ENCODE measurements around the gene CLK2. TPM values are rescaled to one million over a fixed set of nuclear protein-coding genes. Genes with fewer than 3 reads are reported as not detected.
"Not testable (repeated sequence)": the region's sequence is repeated elsewhere in the genome, so short reads cannot be mapped to it uniquely, and the experiment has no call there.

Gene CLK2
- total RNA-seq, 1 experiment from 2014 or later = 43.9 TPM

- Histone ChIP-seq H3K27ac (no peak overlapping the region), H3K36me3 (ENCODE audit: low read depth) (no peaks in the 10 kb centered on the region), H3K4me1 (replicated peaks; ENCODE audit: insufficient read depth) (no peaks in the 10 kb centered on the region), H3K79me2 (ENCODE audit: low read depth) (no peaks in the 10 kb centered on the region), H3K9me3 (ENCODE audit: insufficient read depth, low read depth) (no peaks in the 10 kb centered on the region), H3K4me2 (no peak overlapping the region), H3K27me3 (ENCODE audit: insufficient read depth, low read depth) (no peaks in the 10 kb centered on the region), H3K4me3 (no peak overlapping the region), H3F3A (ENCODE audit: insufficient read depth, low read depth) (no peaks in the 10 kb centered on the region), H2AFZ (no peak overlapping the region), H4K20me1 (ENCODE audit: insufficient read depth) (no peaks in the 10 kb centered on the region), H3K9me2 (ENCODE audit: insufficient read depth) (no peaks in the 10 kb centered on the region)
- no TSS peak for BruUV-seq (replicated peaks)
- DNase-seq = no peak
- ChIA-PET CTCF (no interaction called here), POLR2A (ENCODE audit: unreplicated experiment) (no interaction called here)
- intact Hi-C loops (cut with micrococcal nuclease; ENCODE audit: unreplicated experiment) = no loop called here
- TF ChIP-seq, protein P1, sequence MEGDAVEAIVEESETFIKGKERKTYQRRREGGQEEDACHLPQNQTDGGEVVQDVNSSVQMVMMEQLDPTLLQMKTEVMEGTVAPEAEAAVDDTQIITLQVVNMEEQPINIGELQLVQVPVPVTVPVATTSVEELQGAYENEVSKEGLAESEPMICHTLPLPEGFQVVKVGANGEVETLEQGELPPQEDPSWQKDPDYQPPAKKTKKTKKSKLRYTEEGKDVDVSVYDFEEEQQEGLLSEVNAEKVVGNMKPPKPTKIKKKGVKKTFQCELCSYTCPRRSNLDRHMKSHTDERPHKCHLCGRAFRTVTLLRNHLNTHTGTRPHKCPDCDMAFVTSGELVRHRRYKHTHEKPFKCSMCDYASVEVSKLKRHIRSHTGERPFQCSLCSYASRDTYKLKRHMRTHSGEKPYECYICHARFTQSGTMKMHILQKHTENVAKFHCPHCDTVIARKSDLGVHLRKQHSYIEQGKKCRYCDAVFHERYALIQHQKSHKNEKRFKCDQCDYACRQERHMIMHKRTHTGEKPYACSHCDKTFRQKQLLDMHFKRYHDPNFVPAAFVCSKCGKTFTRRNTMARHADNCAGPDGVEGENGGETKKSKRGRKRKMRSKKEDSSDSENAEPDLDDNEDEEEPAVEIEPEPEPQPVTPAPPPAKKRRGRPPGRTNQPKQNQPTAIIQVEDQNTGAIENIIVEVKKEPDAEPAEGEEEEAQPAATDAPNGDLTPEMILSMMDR (conservative IDR thresholded peaks at IDR 0.05) = no peak
- no peak for TF ChIP-seq EZH2 (IDR thresholded peaks at IDR 0.05; ENCODE audit: low read depth)
Measured at GRCh38 chr1:155293086-155293749, 19.9 kb upstream of the CLK2 start.

DNA sequence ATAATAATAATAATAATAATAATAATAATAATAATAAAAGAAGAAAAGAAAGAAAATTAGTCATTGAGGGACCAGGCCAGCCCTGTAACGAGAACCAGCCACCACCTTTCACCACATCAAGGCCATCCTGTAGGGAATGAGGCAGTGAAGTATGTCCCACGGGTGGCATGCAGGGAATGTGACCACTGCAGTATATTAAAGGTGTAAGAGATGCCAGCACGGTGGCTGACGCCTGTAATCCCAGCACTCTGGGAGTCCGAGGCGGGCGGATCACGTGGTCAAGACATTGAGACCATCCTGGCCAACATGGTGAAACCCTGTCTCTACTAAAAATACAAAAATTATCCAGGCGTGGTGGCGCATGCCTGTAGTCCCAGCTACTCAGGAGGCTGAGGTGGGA, 17.7 kb upstream of the CLK2 start:
- H3K4me1 ChIP-seq (replicated peaks; ENCODE audit: insufficient read depth); H3K9me2 ChIP-seq (ENCODE audit: insufficient read depth); H3K4me2 ChIP-seq; intact Hi-C loops (cut with micrococcal nuclease; ENCODE audit: unreplicated experiment); POLR2A ChIA-PET (ENCODE audit: unreplicated experiment); H3K9me3 ChIP-seq (ENCODE audit: insufficient read depth, low read depth); BruUV-seq (replicated peaks); H3K79me2 ChIP-seq (ENCODE audit: low read depth); H3K27me3 ChIP-seq (ENCODE audit: insufficient read depth, low read depth); H3K27ac ChIP-seq; H3K36me3 ChIP-seq (ENCODE audit: low read depth); CTCF ChIA-PET; DNase-seq; H3K4me3 ChIP-seq; H4K20me1 ChIP-seq (ENCODE audit: insufficient read depth); H2AFZ ChIP-seq; H3F3A ChIP-seq (ENCODE audit: insufficient read depth, low read depth): not testable (repeated sequence)

DNA sequence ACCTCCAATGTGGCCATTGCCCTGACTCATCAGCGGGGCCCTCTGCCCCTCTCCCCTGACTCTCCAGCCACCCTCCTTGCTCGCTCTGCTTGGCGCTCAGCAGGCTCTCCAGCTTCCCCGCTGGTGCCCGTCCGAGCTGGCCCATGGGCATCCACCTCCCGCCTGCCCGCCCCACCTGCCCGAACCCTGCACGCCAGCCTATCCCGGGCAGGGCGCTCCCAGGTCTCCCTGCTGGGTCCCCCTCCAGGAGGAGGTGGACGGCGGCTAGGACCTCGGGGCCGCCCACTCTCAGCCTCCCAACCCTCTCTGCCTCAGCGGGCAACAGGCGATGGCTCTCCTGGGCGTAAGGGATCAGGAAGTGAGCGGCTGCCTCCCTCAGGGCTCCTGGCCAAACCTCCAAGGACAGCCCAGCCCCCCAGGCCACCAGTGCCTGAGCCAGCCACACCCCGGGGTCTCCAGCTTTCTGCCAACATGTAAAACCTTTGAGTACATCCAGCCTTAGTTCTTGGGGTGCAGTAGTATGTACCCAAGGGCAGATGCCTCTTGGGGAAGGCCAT, 14.8 kb upstream of the CLK2 start:
- no TSS peak for BruUV-seq (replicated peaks)
- Histone ChIP-seq H3F3A (ENCODE audit: insufficient read depth, low read depth) (no peaks in the 10 kb centered on the region), H3K9me3 (ENCODE audit: insufficient read depth, low read depth) (no peaks in the 10 kb centered on the region), H3K4me3 (no peak overlapping the region), H3K4me2 (no peak overlapping the region), H3K27me3 (ENCODE audit: insufficient read depth, low read depth) (no peaks in the 10 kb centered on the region), H2AFZ (no peak overlapping the region), H3K9me2 (ENCODE audit: insufficient read depth) (no peaks in the 10 kb centered on the region), H3K4me1 (replicated peaks; ENCODE audit: insufficient read depth) (no peaks in the 10 kb centered on the region), H3K36me3 (ENCODE audit: low read depth) (no peaks in the 10 kb centered on the region), H3K79me2 (ENCODE audit: low read depth) (no peaks in the 10 kb centered on the region), H3K27ac (no peak overlapping the region), H4K20me1 (ENCODE audit: insufficient read depth) (no peaks in the 10 kb centered on the region)
- ChIA-PET CTCF (no interaction called here), POLR2A (ENCODE audit: unreplicated experiment) (no interaction called here)
- no peak for TF ChIP-seq EZH2 (IDR thresholded peaks at IDR 0.05; ENCODE audit: low read depth)
- TF ChIP-seq, protein P1 (conservative IDR thresholded peaks at IDR 0.05) = no peak
- DNase-seq = no peak
- intact Hi-C loops (cut with micrococcal nuclease; ENCODE audit: unreplicated experiment) = no loop called here

- Histone ChIP-seq H3K79me2 (ENCODE audit: low read depth) (no peaks in the 10 kb centered on the region), H3K4me2 (no peak overlapping the region), H3K9me3 (ENCODE audit: insufficient read depth, low read depth) (no peaks in the 10 kb centered on the region), H3K4me3 (no peak overlapping the region), H3K27me3 (ENCODE audit: insufficient read depth, low read depth) (no peaks in the 10 kb centered on the region), H3K36me3 (ENCODE audit: low read depth) (no peaks in the 10 kb centered on the region), H4K20me1 (ENCODE audit: insufficient read depth) (no peaks in the 10 kb centered on the region), H2AFZ (no peak overlapping the region), H3F3A (ENCODE audit: insufficient read depth, low read depth) (peaks cover 3% of the 10 kb centered on the region; the same call in 1 of the 2 replicates), H3K27ac (no peak overlapping the region), H3K4me1 (replicated peaks; ENCODE audit: insufficient read depth) (no peaks in the 10 kb centered on the region), H3K9me2 (ENCODE audit: insufficient read depth) (no peaks in the 10 kb centered on the region)
- no TSS peak for BruUV-seq (replicated peaks)
- no peak for TF ChIP-seq EZH2 (IDR thresholded peaks at IDR 0.05; ENCODE audit: low read depth)
- TF ChIP-seq, protein P1 (conservative IDR thresholded peaks at IDR 0.05) = no peak
- ChIA-PET POLR2A (ENCODE audit: unreplicated experiment) (no interaction called here), CTCF (interaction anchor here (0.7 kb wide), 1 partner anchor 17 kb away, joined by 4 read pairs; no protein-coding TSS in a partner anchor)
- DNase-seq = no peak
- intact Hi-C loops (cut with micrococcal nuclease; ENCODE audit: unreplicated experiment) = no loop called here
Measured at GRCh38 chr1:155286544-155286943, 13.2 kb upstream of the CLK2 start.
